Prostate gland (tissue), 2 donors: ENCODE data around the gene KAZN.

ENCODE experiments used
- CTCF ChIP-seq, 4 experiments: fragments of 200-600 bp in 2 of 4; fragments of 450-650 bp in 2 of 4; sonication (generic) in 2 of 4; IDR thresholded peaks; 1 replicate in 3 of 4; 2 replicates in 1 of 4; pipeline ENCODE4 v1.5.1; 2016 to 2019; ENCODE audit warnings: antibody characterized with exemption in 4 of 4, mild to moderate bottlenecking in 2 of 4, moderate library complexity in 2 of 4
- POLR2A ChIP-seq: fragments of 450-650 bp; IDR thresholded peaks from one replicate; pipeline ENCODE4 v1.6.1; 2016; ENCODE audit warnings: antibody characterized with exemption, mild to moderate bottlenecking

GRCh38 chr1:15159166-15159555 lies 560.7 kb downstream of the KAZN start:
- no peak for TF ChIP-seq CTCF (IDR thresholded peaks at IDR 0.05)
- TF ChIP-seq POLR2A: no peak
